HCEC 1CT (cell line): Measurements from ENCODE around the gene KCNIP4.
"Not testable (repeated sequence)": the region's sequence is repeated elsewhere in the genome, so short reads cannot be mapped to it uniquely, and the experiment has no call there.

Source experiments
- DNase-seq: peaks from one replicate; pipeline ENCODE4 v3.0.0-alpha.2; 2017

The KCNIP4 gene

GRCh38 chr4:21948347-21949072, at the start of gene KCNIP4:
Gene KCNIP4, minus strand, starts transcription at chr4:21948772.
- DNase-seq, result peak; percentile 27

GRCh38 chr4:21996618-21997017, 48.0 kb upstream of the KCNIP4 start:
- DNase-seq, result not testable (repeated sequence)

DNA sequence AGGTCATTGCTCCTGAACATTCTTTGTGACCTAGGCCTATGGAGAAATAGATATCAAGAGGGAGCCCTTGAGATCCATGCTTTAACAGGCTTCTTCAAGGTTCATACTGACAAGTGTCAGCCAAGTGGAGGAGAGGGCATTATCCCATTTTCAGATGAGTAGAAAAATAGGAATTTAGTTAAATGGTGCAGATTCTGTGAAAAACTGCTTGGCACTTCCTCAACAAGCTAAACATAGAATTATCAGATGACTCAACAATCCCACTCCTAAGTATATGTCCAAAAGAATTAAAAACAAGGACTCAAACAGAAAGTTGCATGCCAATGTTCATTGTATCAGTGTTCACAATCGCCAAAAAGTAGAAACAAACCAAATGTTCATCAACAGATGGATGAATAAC, 43.8 kb upstream of the KCNIP4 start:
- peak; percentile 56 for DNase-seq

DNA sequence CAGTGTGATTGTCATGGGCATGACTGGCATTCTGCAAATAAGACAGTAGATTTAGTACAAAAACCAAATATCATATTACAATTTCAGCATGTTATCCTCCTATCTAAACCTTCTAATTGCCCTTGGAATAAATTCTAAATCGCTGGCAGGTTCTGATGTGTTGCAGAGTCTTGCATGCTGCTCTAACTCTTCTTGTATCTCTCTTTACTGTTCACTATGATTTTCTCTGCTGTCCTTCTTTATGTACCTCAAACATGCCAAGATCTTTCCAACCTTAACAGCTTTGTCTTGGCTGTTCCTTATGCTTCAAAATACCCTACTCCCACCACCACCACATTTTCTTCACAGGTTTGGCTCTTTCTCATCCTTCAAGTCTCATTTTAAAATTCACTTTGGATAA, 43.0 kb upstream of the KCNIP4 start:
- no peak for DNase-seq

DNA sequence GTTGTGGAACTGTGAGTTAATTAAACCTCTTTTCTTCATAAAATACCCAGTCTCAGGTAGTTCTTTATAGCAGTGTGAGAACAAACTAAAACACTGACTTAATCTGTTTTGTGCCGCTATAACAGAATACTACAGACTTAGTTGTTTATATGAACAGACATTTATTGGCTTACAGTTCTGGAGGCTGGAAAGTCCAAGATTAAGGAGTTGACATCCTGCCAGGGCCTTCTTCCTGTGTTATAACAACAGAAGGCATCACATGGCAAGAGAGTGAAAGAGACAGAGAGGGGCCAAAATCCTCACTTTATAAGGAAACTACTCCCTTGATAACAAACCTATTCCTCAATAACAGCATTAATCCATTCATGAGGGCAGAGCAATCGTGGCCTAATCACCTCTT, 42.5 kb upstream of the KCNIP4 start:
- peak; percentile 18 for DNase-seq

DNA sequence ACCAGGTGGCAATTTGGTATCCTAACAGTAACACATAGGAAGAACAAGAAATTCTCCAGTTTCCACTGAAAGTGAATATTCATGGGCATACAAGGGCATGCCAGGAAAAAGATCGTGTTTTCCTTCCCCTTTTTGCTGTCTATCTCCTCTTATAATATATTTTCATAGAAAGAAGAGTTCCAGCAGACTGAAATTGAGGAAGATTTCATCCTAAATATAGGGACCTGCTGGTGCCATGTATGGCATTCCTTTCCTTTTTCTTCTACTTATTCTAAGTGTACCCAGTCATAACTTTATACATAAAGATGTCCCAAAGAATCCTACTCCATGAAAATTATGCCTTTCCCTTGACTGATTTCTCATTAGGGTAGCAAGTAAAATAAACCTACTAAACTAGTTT, 40.8 kb upstream of the KCNIP4 start:
- DNase-seq, result no peak

- no peak for DNase-seq
Observed at GRCh38 chr4:21986307-21986706, 37.7 kb upstream of the KCNIP4 start.

DNA sequence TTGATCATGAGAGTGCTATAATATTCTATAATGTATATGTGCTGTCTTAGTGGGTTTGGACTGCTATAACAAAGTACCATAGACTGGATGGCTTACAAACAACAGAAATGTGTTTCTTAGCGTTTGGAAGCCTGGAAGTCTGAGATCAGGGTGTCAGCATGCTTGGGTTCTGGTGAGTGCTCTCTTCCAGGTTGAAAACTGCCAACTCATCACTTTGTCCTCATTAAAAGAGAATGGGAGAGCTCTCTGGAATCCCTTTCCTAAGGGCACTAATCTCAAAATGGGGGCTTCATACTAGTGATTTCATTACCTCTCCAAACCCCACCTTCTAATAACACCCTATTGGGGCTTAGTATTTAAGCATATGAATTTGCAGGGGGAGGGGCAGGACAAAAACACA, 33.5 kb upstream of the KCNIP4 start:
- no peak for DNase-seq

DNA sequence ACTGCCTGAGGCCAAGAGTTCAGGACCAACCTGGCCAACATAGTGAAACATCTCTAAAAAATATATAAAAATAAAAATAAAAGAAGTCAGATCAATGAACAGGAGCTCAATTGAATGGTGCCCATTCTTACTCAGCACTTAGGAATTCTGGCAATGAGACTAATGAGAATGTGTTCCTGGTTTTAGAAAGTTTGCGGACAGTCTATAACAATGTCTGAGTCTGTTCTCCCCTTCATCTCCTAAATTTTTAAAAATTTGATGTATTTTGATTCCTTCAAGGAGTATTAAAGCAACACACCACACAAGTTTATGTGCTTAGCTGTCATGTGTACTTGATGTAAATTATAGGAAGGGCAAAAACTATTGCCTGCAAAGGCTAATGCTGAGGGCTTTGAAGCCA, 30.6 kb upstream of the KCNIP4 start:
- no peak for DNase-seq

DNA sequence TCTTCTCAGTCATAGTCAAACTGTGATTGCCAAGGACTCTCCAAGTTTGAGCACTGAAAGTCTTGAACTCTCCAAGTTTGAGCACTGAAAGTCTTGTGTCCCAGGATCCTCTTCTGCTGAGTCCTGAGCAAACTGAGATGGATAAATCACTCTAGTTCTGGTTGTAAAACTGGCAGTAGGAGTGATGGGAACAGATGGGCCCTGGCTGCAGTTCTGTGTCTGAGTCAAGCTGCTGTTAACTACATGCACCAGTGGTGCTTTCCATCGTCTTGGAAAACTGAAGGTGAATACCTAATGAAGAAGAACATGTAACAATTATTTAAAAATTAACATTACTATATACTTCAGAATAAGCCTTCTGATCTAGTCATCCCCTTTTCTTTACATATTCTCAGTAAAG, 27.6 kb upstream of the KCNIP4 start:
- no peak for DNase-seq

DNA sequence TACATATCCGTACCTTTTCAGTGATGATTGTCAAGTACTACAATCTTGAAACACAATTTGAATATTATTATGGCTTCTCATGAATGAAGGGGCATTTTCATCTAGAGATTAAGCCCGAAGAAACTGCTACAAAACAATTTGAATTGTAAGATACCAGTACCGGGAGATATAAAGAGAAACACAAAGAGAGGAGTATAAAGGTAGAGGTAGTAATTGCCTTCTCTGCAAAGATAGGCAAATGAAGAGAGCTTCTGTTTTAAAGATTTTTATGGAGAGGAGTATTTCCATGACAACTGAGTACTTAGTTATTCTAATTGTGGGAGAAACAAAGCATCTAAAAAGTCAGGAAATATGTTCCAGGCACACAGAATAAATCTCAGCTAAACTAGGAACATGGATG, 25.3 kb upstream of the KCNIP4 start:
- DNase-seq, result no peak

- DNase-seq, result no peak
Observed at GRCh38 chr4:21964762-21965319, 16.3 kb upstream of the KCNIP4 start.

DNA sequence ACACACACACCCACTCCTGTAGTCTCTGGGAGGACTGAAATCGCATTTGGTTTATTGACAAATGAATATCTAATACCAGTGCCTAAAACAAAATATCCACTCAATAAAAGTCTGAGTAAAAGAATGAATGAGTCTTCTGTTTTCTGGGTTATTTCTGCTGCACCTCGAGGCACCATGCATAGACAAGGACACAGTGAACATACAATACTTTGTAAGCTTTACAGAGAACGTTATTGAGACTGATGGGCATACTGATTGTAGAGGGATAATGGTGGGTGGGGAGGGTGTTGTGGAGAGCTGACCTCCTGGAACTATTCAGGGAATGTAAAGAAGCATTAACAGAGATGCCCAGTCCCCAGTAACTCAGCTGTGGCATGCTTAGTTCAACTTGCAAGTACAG, 14.1 kb upstream of the KCNIP4 start:
- no peak for DNase-seq

DNA sequence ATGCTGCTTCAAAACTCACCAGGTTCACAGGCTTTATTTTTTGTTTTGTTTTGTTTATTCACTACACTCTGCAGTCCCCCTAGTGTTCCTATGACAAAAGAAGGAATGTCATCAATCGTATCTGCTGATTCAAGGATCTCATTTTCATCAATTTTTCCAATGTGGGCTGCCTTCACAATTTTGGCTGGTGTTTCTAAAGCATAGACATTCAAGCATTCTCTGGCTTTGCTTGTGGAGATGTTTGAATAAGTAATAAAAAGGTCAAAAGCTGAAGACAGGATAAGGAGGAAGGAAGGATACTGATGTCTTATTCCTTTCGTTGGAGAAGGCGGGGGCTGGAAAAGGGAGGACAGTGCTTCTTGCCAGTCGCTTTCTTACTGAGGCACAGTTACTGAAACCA, 12.2 kb upstream of the KCNIP4 start:
- no peak for DNase-seq

DNA sequence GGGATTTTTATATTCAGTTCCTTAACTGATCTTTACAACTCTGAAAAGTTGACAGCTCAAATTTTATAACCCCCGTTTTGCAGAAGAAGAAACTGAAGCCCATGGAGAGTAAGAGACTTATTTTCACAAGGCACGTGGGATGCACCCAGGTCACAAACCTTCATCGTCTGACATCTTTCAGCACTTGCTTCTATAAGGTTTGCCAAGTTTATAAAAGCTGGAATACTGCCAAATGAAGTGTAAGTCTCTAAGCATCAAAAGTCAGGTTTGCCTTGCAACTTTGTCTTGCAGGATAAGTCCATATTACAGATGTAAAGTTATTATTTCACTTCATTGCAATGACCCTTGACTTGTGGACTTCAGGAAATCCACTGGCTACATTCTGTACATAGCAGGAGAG, 6.3 kb upstream of the KCNIP4 start:
- DNase-seq, result no peak

DNA sequence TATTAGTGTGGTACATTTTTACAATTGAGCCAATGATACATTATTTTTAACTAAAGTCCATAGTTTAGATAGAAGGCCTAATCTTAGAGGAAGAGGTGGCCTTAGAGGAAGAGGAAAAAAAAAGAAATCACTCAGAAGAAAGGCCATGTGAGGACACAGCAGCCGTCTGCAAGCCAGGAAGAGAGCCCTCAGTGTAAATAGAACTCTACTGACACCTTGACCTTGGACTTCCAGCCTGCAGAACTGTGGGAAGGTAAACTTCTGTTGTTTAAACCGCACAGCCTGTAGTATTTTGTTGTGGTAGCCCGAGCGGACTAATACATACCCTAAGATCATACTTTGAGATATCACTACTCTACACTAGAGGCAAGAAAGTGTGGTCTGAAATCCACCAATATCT, 5.1 kb upstream of the KCNIP4 start:
- no peak for DNase-seq

DNA sequence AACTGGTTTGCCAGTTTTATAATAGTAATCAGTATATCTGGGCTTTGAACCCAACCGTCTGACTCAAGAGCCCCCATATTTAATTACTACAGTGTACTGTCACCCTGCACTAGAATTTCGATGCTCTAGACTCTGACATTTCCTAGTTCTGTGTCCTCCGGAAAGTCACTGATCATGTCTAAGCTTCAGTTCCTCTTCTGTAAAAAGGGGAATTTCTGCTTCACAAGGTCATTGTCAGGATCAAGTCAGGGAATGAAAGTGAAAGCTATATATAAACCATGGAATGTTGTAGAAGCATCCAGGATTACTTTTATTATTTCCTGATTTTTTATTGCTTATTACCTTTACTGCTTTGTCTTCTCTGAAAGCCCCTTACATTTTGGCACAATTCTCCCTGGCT, 4.0 kb upstream of the KCNIP4 start:
- no peak for DNase-seq

DNA sequence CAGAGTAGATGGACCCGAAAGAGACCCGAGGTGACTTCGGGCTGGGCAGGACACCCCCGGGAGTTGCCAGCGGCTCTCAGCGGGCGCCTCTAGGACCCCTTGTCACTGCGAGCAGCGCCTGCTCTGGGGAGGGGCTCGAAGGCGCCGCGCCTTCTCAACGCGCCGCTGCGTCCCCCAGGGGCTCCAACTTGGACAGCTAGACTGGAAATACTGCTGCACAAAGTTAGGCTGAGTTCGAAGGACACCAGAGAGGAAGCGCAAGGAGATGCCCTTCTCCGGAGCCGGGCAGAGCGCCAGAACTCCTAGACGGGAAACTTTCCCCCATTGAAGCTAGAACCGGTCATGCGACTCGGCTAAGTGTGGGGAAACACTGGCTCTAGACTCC, 493 bp upstream of the KCNIP4 start:
- DNase-seq, result no peak

DNA sequence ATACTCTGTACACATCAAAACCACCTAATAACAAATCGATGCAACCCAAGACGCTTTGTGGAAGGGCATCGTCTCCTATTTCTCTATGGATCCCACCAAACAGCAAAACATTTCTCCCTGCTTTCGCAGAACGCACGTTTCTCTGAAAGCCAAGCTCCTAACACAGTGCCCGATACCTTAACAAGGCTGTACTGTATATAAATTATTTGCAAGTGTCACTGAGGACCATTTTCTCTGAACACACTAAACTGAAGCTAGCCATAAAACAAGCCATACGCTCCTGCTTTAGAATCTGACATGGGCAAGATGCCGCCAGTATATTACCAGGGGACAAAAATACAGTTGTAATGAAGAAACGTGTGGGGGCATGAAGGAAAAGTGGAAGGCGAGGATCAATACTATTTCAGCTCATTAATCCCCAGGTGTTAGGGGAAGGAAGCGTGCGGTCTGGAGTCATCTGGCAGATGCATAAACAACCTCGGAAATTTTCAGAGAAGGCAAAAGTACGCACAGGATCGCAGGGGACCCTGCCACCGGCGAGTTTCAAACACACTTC, 703 bp downstream of the KCNIP4 start:
- no peak for DNase-seq

DNA sequence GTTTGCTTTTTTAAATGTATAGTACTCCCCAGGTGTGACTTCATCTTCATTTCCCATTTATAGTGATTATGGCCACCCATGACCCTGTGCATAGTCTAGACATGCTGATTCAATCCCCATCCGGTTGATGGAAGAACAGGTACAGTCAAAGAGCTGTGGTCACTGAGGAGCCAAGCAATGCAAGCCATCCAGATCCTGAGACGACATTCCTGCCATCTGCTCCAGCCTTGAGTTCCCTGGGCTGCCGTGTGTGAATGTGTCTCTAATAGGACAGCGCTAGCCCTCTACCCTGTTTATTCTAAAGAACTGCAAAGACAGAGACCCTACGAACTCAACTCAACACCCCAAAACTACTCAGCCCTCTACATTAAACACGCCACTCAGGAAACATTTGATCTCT, 1.7 kb downstream of the KCNIP4 start:
- no peak for DNase-seq

DNA sequence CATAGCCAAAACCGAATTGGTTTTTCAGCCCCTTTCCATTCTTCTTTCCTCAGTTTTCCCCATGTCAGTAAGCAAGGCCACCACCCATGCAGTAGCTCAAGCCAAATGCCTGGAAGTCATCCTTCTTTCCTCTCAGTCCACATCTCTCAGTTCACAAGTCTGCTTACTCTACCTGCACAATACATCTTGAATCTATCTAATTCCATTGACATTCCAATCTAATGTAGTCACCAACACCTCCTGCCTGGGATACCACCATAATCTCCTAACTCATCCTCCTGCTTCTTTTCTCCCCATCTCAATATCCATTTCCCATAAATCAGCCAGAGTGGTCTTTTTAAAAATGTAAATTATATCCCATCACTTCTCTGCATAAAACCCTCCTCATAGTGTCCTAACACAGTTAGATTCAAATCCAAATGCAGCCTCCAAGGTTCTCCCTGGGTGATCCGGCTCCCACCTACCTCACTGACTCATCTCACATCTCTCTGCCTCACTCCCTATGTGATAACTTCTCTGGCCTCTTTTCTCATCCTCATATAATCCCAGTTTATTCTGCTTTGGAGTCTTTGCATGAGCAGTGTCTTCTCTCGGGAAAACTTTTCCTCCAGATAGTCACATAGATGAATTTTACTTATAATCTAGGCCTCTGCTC, 26.9 kb downstream of the KCNIP4 start:
- DNase-seq, result no peak

DNA sequence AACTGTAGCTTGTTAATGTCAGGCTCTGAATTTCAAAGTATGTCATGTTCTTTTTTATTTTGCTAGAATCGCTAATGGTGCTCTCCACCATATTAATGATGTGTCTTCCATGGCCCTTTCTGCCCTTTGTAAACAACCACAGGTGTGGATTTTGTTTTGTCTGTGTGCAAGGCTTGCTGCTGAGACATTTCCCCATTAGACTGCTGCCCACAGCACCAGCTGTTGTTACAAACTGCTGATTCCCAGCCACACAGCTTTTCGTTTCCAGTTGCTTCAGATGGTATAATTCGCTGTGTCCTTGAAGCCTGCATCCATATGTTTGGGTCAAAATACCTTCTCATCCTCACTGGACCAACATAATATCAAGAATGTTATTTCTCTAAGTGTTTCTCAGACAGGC, 32.8 kb downstream of the KCNIP4 start:
- no peak for DNase-seq

DNA sequence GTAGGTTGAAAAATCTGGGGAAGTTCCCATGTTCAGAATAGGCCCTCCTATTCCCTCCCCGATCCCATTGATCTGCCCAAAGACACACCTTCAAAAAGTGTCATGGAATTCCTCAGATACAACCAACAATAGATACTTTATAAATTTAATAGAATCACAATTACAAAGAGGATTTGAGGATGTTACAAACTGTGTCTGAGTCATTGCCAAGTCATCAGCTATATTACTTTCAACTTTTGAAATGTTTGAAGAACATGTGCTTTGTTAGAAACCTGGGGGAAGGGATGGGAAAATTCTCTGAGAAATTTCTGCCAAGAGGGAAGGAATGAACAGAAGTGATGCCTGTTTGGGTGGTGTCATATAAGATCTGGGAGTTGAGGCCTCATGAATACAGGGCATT, 46.7 kb downstream of the KCNIP4 start:
- peak; percentile 78 for DNase-seq

- DNase-seq, result no peak
Observed at GRCh38 chr4:21901281-21901680, 47.3 kb downstream of the KCNIP4 start.
